D721Med (cell line): ENCODE results near the gene PITX1.

ENCODE experiments used
- DNase-seq: peaks from one replicate; pipeline ENCODE4 v3.0.0; 2011; ENCODE audit warnings: low spot score; ENCODE audit not compliant: insufficient read length
- FAIRE-seq: peaks from 2 replicates; lab custom pipeline; 2011; peaks lifted over from hg19 to GRCh38; lab: Jason Lieb, UNC
- CTCF ChIP-seq: IDR thresholded peaks from 2 replicates; pipeline ENCODE4 v1.5.1; 2012; ENCODE audit warnings: mild to moderate bottlenecking, control low read depth; ENCODE audit not compliant: insufficient read depth; ENCODE audit errors: missing control alignments

Gene PITX1

GRCh38 chr5:135041726-135042125 is 7.7 kb upstream of the PITX1 start:
- DNase-seq (no peak), FAIRE-seq (no peak)
- TF ChIP-seq CTCF: no peak

- TF ChIP-seq CTCF: no peak
- no peak for FAIRE-seq
These were observed 7.1 kb upstream of the PITX1 start for GRCh38 chr5:135041145-135041587.

GRCh38 chr5:135040333-135041144 is 6.5 kb upstream of the PITX1 start:
- no peak for TF ChIP-seq CTCF
- no peak for FAIRE-seq

More at GRCh38 chr5:135041145-135041587, 7.1 kb upstream of the PITX1 start:
- DNase-seq: no peak

GRCh38 chr5:135040034-135040332 is 6.0 kb upstream of the PITX1 start:
- FAIRE-seq (no peak), DNase-seq (no peak)
- TF ChIP-seq CTCF: no peak

More at GRCh38 chr5:135040333-135041144, 6.5 kb upstream of the PITX1 start:
- DNase-seq: no peak

GRCh38 chr5:135039271-135040033 is 5.4 kb upstream of the PITX1 start:
- TF ChIP-seq CTCF: no peak
- no peak for FAIRE-seq
- DNase-seq: no peak

- no peak for FAIRE-seq
- DNase-seq: no peak
- no peak for TF ChIP-seq CTCF
These were observed 4.8 kb upstream of the PITX1 start for GRCh38 chr5:135038813-135039270.
